PFSK-1 (cell line): Measurements from ENCODE around the gene ZNF687. TPM values are rescaled to one million over a fixed set of nuclear protein-coding genes. Genes with fewer than 3 reads are reported as not detected.
A peak's percentile ranks its signal among the peaks of the same experiment; 100 is the strongest.

Experiments used
- FOXP2 ChIP-seq: optimal IDR thresholded peaks from 2 replicates; pipeline ENCODE3; 2011; ENCODE audit warnings: borderline replicate concordance, control low read depth, inconsistent platforms; ENCODE audit not compliant: insufficient read depth; ENCODE audit errors: extremely low read length, extremely low read depth
- POLR2AphosphoS5 ChIP-seq: IDR thresholded peaks from 2 replicates; pipeline ENCODE4 v1.6.1; 2012; ENCODE audit warnings: low read depth, mild to moderate bottlenecking, control low read depth, low read length, moderate library complexity
- REST ChIP-seq, 2 experiments: IDR thresholded peaks; 2 replicates each; pipeline versions ENCODE4 v1.6.1 to v1.8.0; 2011 to 2012; ENCODE audit warnings: low read depth in 2 of 2, low read length in 2 of 2, control low read depth in 1 of 2, inconsistent platforms in 1 of 2, mild to moderate bottlenecking in 1 of 2, moderate library complexity in 1 of 2; ENCODE audit not compliant: insufficient read depth in 1 of 2
- SIN3A ChIP-seq: IDR thresholded peaks from 2 replicates; pipeline ENCODE4 v1.6.1; 2012; ENCODE audit warnings: mild to moderate bottlenecking, low read length, moderate library complexity, borderline replicate concordance; ENCODE audit not compliant: insufficient read depth
- TAF1 ChIP-seq: IDR thresholded peaks from 2 replicates; pipeline ENCODE4 v1.6.1; 2012; ENCODE audit warnings: low read length, control low read depth, borderline replicate concordance; ENCODE audit not compliant: insufficient read depth
- polyA plus RNA-seq: library from polyadenylated mRNA; unstranded; fragments of >200 nt; gene quantifications from one replicate; pipeline ENCODE4 v1.2.1, GENCODE V29; 2012; ENCODE audit warnings: low read depth, missing spikeins; ENCODE audit not compliant: insufficient read length

The ZNF687 gene
- polyA plus RNA-seq, result 31.5 TPM

GRCh38 chr1:151281969-151282882 is at the start of gene ZNF687:
TSS of gene ZNF687 (plus strand) at chr1:151282299. CDS start at chr1:151286292, 3,993 bp downstream.
- TF ChIP-seq FOXP2 (no peak), TAF1 (no peak), POLR2AphosphoS5 (peak; percentile 63; the same call in 1 of the 2 replicates), SIN3A (no peak; the same call in 1 of the 2 replicates), REST (IDR thresholded peaks at IDR 0.05; ENCODE audit: insufficient read depth in 1 of 2, low read depth in 2 of 2, low read length in 2 of 2) (0 out of 4 replicates have a peak, but pooled peaks of 1 of the 2 experiments have one; percentile 17)

DNA sequence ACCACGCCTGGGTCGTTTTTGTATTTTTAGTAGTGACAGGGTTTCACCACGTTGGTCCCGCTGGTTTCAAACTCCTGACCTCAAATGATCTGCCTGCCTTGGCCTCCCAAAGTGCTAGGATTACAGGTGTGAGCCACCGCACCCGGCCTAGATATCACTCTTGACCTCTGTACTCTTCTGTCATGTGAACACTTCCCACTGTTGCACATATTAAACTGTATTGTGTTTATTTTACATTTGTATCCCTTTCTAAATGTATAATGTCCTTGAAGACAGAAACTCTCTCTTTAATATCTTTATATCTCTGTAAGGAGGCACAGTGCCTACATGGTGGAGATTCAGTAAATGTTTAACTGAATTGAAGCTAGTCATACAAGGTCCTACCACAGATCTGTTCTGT is 46.9 kb upstream of the ZNF687 start:
- TF ChIP-seq TAF1 (no peak), POLR2AphosphoS5 (no peak), SIN3A (no peak), FOXP2 (no peak), REST (IDR thresholded peaks at IDR 0.05; ENCODE audit: insufficient read depth in 1 of 2, low read depth in 2 of 2, low read length in 2 of 2) (no peak)

DNA sequence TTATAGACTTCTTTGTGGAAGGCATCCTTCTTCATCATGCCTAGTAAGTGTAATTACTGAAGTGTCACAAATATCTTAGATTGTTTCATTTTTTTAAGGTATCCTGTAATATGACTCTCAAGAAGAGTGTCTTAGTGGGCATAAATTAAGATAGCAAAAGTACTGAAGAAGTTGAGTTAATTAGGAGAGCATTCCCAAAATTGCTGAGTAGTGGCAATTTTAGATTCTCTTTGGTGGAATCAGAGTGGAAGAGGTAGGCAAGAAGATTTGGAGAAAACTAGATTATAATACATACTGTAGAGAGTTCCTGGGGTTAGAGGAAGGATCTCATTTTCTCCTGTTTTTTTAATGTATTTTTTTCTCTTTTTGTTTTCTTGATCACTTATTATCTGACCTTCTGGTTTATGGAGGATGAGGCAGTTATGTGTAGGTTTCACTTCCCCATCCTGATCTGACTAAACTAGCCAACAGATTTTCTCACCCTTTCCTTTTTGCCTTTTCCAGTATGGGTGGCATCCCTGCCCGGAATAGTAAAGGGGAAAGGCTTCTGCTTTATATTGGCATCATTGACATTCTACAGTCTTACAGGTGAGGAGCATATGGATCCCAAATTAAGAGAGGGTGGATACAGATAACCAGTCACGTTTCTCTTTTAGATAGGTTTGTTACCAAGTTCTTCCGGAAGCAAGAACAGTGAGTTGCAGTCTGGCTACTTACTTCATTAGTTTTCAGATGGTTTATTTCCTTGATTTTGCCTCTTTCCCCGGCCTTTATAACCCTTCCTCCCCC is 44.2 kb upstream of the ZNF687 start:
- TF ChIP-seq POLR2AphosphoS5, result no peak
- no peak for TF ChIP-seq TAF1
- no peak for TF ChIP-seq FOXP2
- TF ChIP-seq REST (IDR thresholded peaks at IDR 0.05; ENCODE audit: insufficient read depth in 1 of 2, low read depth in 2 of 2, low read length in 2 of 2), result no peak

DNA sequence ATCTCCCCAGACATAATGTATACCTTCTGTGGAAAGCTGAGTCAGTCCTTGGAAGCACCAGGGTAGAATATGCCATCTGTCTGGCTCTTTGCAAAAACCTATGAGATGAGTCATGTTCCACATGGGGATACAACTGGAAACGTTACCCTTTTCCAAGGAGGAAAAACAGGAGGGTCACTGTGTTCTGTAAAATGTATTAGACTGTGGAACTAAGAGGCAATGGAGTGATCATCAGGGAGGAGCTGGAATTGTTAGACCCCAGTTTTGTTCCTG is 43.7 kb upstream of the ZNF687 start:
- no peak for TF ChIP-seq POLR2AphosphoS5
- TF ChIP-seq SIN3A, result no peak
- TF ChIP-seq TAF1, result no peak
- no peak for TF ChIP-seq REST (IDR thresholded peaks at IDR 0.05; ENCODE audit: insufficient read depth in 1 of 2, low read depth in 2 of 2, low read length in 2 of 2)
- TF ChIP-seq FOXP2, result no peak
